ENCODE results near the gene CNKSR3.

The CNKSR3 gene

GRCh38 chr6:154506582-154506981, 3.9 kb downstream of the CNKSR3 start:
- Histone ChIP-seq H3K4me2 (no peak overlapping the region), H3K9ac (no peak overlapping the region), H3K4me3 (no peak overlapping the region), H3K27ac (no peak overlapping the region), H3K27me3 (0 out of 22 replicates have a peak, but pooled peaks cover 0 to 4% (median 0%) of the 10 kb centered on the region in 11 experiments), H4K20me1 (peaks cover 0 to 53% (median 9%) of the 10 kb centered on the region in 11 experiments; a peak in 9 of 22 replicates), H3K9me3 (replicated peaks in 1 of 11) (0 out of 22 replicates have a peak, but pooled peaks cover 0 to 3% (median 0%) of the 10 kb centered on the region in 11 experiments), H3K4me1 (peaks cover 19 to 29% (median 23%) of the 10 kb centered on the region in 10 experiments), H3K36me3 (peaks cover 0 to 7% (median 0%) of the 10 kb centered on the region in 11 experiments; a peak in 1 of 22 replicates)
- TF ChIP-seq Cebpa-rat (IDR thresholded peaks at IDR 0.05): no peak

GRCh38 chr6:154506108-154506507, 4.4 kb downstream of the CNKSR3 start:
- peaks cover 0 to 7% (median 0%) of the 10 kb centered on the region in 11 experiments; a peak in 1 of 22 replicates for H3K36me3 ChIP-seq
- H3K4me1 ChIP-seq: peaks cover 16 to 25% (median 20%) of the 10 kb centered on the region in 10 experiments
- H3K4me2 ChIP-seq: no peak overlapping the region
- H3K4me3 ChIP-seq: no peak overlapping the region
- H3K9me3 ChIP-seq (replicated peaks in 1 of 11): 0 out of 22 replicates have a peak, but pooled peaks cover 0 to 3% (median 0%) of the 10 kb centered on the region in 11 experiments
- H3K27me3 ChIP-seq: 0 out of 22 replicates have a peak, but pooled peaks cover 0 to 4% (median 0%) of the 10 kb centered on the region in 11 experiments
- no peak overlapping the region for H3K27ac ChIP-seq
- peaks cover 0 to 53% (median 9%) of the 10 kb centered on the region in 11 experiments; a peak in 9 of 22 replicates for H4K20me1 ChIP-seq
- TF ChIP-seq Cebpa-rat (IDR thresholded peaks at IDR 0.05): no peak
- no peak overlapping the region for H3K9ac ChIP-seq

GRCh38 chr6:154504865-154505449, 5.5 kb downstream of the CNKSR3 start:
- no peak overlapping the region for H3K9ac ChIP-seq
- no peak overlapping the region for H3K27ac ChIP-seq
- H4K20me1 ChIP-seq: peaks cover 0 to 50% (median 9%) of the 10 kb centered on the region in 11 experiments; a peak in 9 of 22 replicates
- 0 out of 22 replicates have a peak, but pooled peaks cover 0 to 3% (median 0%) of the 10 kb centered on the region in 11 experiments for H3K9me3 ChIP-seq (replicated peaks in 1 of 11)
- no peak overlapping the region for H3K4me2 ChIP-seq
- H3K27me3 ChIP-seq: 0 out of 22 replicates have a peak, but pooled peaks cover 0 to 4% (median 0%) of the 10 kb centered on the region in 11 experiments
- peaks cover 0 to 7% (median 0%) of the 10 kb centered on the region in 11 experiments; a peak in 1 of 22 replicates for H3K36me3 ChIP-seq
- peaks cover 12 to 21% (median 17%) of the 10 kb centered on the region in 10 experiments; a peak in 19 of 20 replicates for H3K4me1 ChIP-seq
- no peak overlapping the region for H3K4me3 ChIP-seq
- no peak for TF ChIP-seq Cebpa-rat (IDR thresholded peaks at IDR 0.05)

- Histone ChIP-seq H3K9me3 (replicated peaks in 1 of 11) (0 out of 22 replicates have a peak, but pooled peaks cover 0 to 3% (median 0%) of the 10 kb centered on the region in 11 experiments), H3K4me1 (peaks cover 12 to 21% (median 17%) of the 10 kb centered on the region in 10 experiments; a peak in 19 of 20 replicates), H3K4me2 (no peak overlapping the region), H3K27me3 (0 out of 22 replicates have a peak, but pooled peaks cover 0 to 4% (median 0%) of the 10 kb centered on the region in 11 experiments), H3K9ac (no peak overlapping the region), H3K4me3 (no peak overlapping the region), H3K36me3 (peaks cover 0 to 7% (median 0%) of the 10 kb centered on the region in 11 experiments; a peak in 1 of 22 replicates), H4K20me1 (peaks cover 0 to 51% (median 8%) of the 10 kb centered on the region in 11 experiments; a peak in 10 of 22 replicates), H3K27ac (no peak overlapping the region)
- TF ChIP-seq Cebpa-rat (IDR thresholded peaks at IDR 0.05): no peak
Measured at GRCh38 chr6:154504102-154504501, 6.4 kb downstream of the CNKSR3 start.

GRCh38 chr6:154503658-154504057, 6.8 kb downstream of the CNKSR3 start:
- Histone ChIP-seq H3K4me3 (no peak overlapping the region), H3K4me1 (peaks cover 9 to 17% (median 13%) of the 10 kb centered on the region in 10 experiments; a peak in 19 of 20 replicates), H3K9ac (no peak overlapping the region), H4K20me1 (peaks cover 0 to 53% (median 5%) of the 10 kb centered on the region in 11 experiments; a peak in 10 of 22 replicates), H3K9me3 (replicated peaks in 1 of 11) (0 out of 22 replicates have a peak, but pooled peaks cover 0 to 3% (median 0%) of the 10 kb centered on the region in 11 experiments), H3K27ac (no peak overlapping the region), H3K36me3 (peaks cover 0 to 7% (median 0%) of the 10 kb centered on the region in 11 experiments; a peak in 1 of 22 replicates), H3K4me2 (no peak overlapping the region), H3K27me3 (0 out of 22 replicates have a peak, but pooled peaks cover 0 to 3% (median 0%) of the 10 kb centered on the region in 11 experiments)
- TF ChIP-seq Cebpa-rat (IDR thresholded peaks at IDR 0.05): no peak

- peaks cover 0 to 7% (median 0%) of the 10 kb centered on the region in 11 experiments; a peak in 1 of 22 replicates for H3K36me3 ChIP-seq
- H3K9ac ChIP-seq: no peak overlapping the region
- H3K4me1 ChIP-seq: peaks cover 0 to 7% (median 6%) of the 10 kb centered on the region in 10 experiments; a peak in 10 of 20 replicates
- no peak overlapping the region for H3K4me3 ChIP-seq
- peaks cover 0 to 46% (median 0%) of the 10 kb centered on the region in 11 experiments; a peak in 7 of 22 replicates for H4K20me1 ChIP-seq
- 0 out of 22 replicates have a peak, but pooled peaks cover 0 to 3% (median 0%) of the 10 kb centered on the region in 11 experiments for H3K9me3 ChIP-seq (replicated peaks in 1 of 11)
- H3K4me2 ChIP-seq: 0 out of 22 replicates have a peak overlapping the region, but pooled peaks of 1 of the 11 experiments have one; percentile 4
- no peaks in the 10 kb centered on the region for H3K27me3 ChIP-seq
- no peak overlapping the region for H3K27ac ChIP-seq
- no peak for TF ChIP-seq Cebpa-rat (IDR thresholded peaks at IDR 0.05)
Measured at GRCh38 chr6:154502553-154502952, 7.9 kb downstream of the CNKSR3 start.

- Histone ChIP-seq H3K27ac (no peak overlapping the region), H3K4me1 (peaks cover 0 to 7% (median 5%) of the 10 kb centered on the region in 10 experiments; a peak in 5 of 20 replicates), H3K4me3 (no peak overlapping the region), H3K27me3 (no peaks in the 10 kb centered on the region), H3K4me2 (no peak overlapping the region), H4K20me1 (peaks cover 0 to 45% (median 0%) of the 10 kb centered on the region in 11 experiments; a peak in 7 of 22 replicates), H3K36me3 (peaks cover 0 to 6% (median 0%) of the 10 kb centered on the region in 11 experiments; a peak in 1 of 22 replicates), H3K9me3 (replicated peaks in 1 of 11) (0 out of 22 replicates have a peak, but pooled peaks cover 0 to 3% (median 0%) of the 10 kb centered on the region in 11 experiments), H3K9ac (no peak overlapping the region)
- no peak for TF ChIP-seq Cebpa-rat (IDR thresholded peaks at IDR 0.05)
Measured at GRCh38 chr6:154501578-154501868, 9.0 kb downstream of the CNKSR3 start.

GRCh38 chr6:154500769-154501577, 9.5 kb downstream of the CNKSR3 start:
- H3K4me3 ChIP-seq: no peak overlapping the region
- H3K36me3 ChIP-seq: 0 out of 22 replicates have a peak, but pooled peaks cover 0 to 4% (median 0%) of the 10 kb centered on the region in 11 experiments
- no peak overlapping the region for H3K9ac ChIP-seq
- H3K4me2 ChIP-seq: no peak overlapping the region
- H3K4me1 ChIP-seq: peaks cover 0 to 7% (median 5%) of the 10 kb centered on the region in 10 experiments; a peak in 5 of 20 replicates
- no peak for TF ChIP-seq Cebpa-rat (IDR thresholded peaks at IDR 0.05)
- H3K9me3 ChIP-seq (replicated peaks in 1 of 11): no peaks in the 10 kb centered on the region
- H4K20me1 ChIP-seq: peaks cover 0 to 45% (median 0%) of the 10 kb centered on the region in 11 experiments; a peak in 7 of 22 replicates
- no peak overlapping the region for H3K27ac ChIP-seq
- H3K27me3 ChIP-seq: no peaks in the 10 kb centered on the region
